ENCODE measurements around the gene NDUFV1.
"Not testable (repeated sequence)": the region's sequence is repeated elsewhere in the genome, so short reads cannot be mapped to it uniquely, and the experiment has no call there.

DNA sequence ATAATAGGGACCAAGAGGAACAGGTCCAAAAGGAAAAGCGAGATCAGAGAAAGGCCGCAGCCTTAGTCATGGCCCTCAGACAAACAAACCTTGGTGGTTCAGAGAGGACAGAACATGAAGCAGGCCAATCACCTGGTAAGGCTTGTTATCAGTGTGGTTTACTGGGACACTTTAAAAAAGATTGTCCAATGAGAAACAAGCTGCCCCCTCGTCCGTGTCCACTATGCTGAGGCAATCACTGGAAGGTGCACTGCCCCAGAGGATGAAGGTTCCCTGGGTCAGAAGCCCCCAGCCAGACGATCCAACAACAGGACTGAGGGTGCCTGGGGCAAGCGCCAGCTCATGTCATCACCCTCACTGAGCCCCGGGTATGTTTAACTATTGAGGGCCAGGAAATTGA lies 16.2 kb downstream of the NDUFV1 start:
- TF ChIP-seq, protein P1, sequence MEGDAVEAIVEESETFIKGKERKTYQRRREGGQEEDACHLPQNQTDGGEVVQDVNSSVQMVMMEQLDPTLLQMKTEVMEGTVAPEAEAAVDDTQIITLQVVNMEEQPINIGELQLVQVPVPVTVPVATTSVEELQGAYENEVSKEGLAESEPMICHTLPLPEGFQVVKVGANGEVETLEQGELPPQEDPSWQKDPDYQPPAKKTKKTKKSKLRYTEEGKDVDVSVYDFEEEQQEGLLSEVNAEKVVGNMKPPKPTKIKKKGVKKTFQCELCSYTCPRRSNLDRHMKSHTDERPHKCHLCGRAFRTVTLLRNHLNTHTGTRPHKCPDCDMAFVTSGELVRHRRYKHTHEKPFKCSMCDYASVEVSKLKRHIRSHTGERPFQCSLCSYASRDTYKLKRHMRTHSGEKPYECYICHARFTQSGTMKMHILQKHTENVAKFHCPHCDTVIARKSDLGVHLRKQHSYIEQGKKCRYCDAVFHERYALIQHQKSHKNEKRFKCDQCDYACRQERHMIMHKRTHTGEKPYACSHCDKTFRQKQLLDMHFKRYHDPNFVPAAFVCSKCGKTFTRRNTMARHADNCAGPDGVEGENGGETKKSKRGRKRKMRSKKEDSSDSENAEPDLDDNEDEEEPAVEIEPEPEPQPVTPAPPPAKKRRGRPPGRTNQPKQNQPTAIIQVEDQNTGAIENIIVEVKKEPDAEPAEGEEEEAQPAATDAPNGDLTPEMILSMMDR (IDR thresholded peaks at IDR 0.05) = not testable (repeated sequence)
- not testable (repeated sequence) for TF ChIP-seq POLR2AphosphoS5 (IDR thresholded peaks at IDR 0.05)

Measured in breast epithelium (tissue), 3 donors.